GM21367 (cell line): Measurements from ENCODE around the gene KLHL10.
"Not testable (repeated sequence)": the region's sequence is repeated elsewhere in the genome, so short reads cannot be mapped to it uniquely, and the experiment has no call there.

Source experiments
- ATAC-seq: cut with Tn5 transposase; IDR thresholded peaks from one replicate; pipeline ENCODE4 v1.9.1; 2021; ENCODE audit not compliant: unreplicated experiment

The KLHL10 gene

GRCh38 chr17:41813152-41813680 is 24.4 kb upstream of the KLHL10 start:
- ATAC-seq: no peak

- ATAC-seq: no peak
Observed at GRCh38 chr17:41813699-41814124, 23.9 kb upstream of the KLHL10 start.

- no peak for ATAC-seq
Observed at GRCh38 chr17:41814195-41814594, 23.4 kb upstream of the KLHL10 start.

- ATAC-seq: no peak
Observed at GRCh38 chr17:41816637-41817320, 20.8 kb upstream of the KLHL10 start.

GRCh38 chr17:41818024-41818423 is 19.6 kb upstream of the KLHL10 start:
- ATAC-seq: no peak

- ATAC-seq: no peak
Observed at GRCh38 chr17:41821776-41822175, 15.8 kb upstream of the KLHL10 start.

- ATAC-seq: no peak
Observed at GRCh38 chr17:41822216-41823140, 15.1 kb upstream of the KLHL10 start.

- no peak for ATAC-seq
Observed at GRCh38 chr17:41823141-41823524, 14.5 kb upstream of the KLHL10 start.

- no peak for ATAC-seq
Observed at GRCh38 chr17:41823580-41823979, 14.0 kb upstream of the KLHL10 start.

GRCh38 chr17:41824086-41824485 is 13.5 kb upstream of the KLHL10 start:
- ATAC-seq: no peak

GRCh38 chr17:41825175-41825845 is 12.3 kb upstream of the KLHL10 start:
- ATAC-seq: no peak

- ATAC-seq: not testable (repeated sequence)
Observed at GRCh38 chr17:41829961-41830360, 7.7 kb upstream of the KLHL10 start.

- ATAC-seq: peak; percentile 24
Observed at GRCh38 chr17:41835214-41835799, 2.3 kb upstream of the KLHL10 start.

- ATAC-seq: peak; percentile 48
Observed at GRCh38 chr17:41835800-41836549, 1.6 kb upstream of the KLHL10 start, which contains the start of gene NT5C3B. TSS of gene NT5C3B (minus strand) at chr17:41836232. CDS start at chr17:41836193, 39 bp downstream.

- ATAC-seq: no peak
Observed at GRCh38 chr17:41836550-41837196, 952 bp upstream of the KLHL10 start.

- not testable (repeated sequence) for ATAC-seq
Observed at GRCh38 chr17:41839448-41839847, 1.8 kb downstream of the KLHL10 start.

- ATAC-seq: not testable (repeated sequence)
Observed at GRCh38 chr17:41840781-41841180, 3.2 kb downstream of the KLHL10 start.

- no peak for ATAC-seq
Observed at GRCh38 chr17:41844971-41845370, 7.3 kb downstream of the KLHL10 start.

- ATAC-seq: no peak
Observed at GRCh38 chr17:41848788-41849187, 11.2 kb downstream of the KLHL10 start.
